Measurements from ENCODE around the gene GCN1. TPM values are rescaled to one million over a fixed set of nuclear protein-coding genes. Genes with fewer than 3 reads are reported as not detected.

Gene GCN1
- total RNA-seq, 2 experiments from 2014 or later, result 217 to 343 TPM

DNA sequence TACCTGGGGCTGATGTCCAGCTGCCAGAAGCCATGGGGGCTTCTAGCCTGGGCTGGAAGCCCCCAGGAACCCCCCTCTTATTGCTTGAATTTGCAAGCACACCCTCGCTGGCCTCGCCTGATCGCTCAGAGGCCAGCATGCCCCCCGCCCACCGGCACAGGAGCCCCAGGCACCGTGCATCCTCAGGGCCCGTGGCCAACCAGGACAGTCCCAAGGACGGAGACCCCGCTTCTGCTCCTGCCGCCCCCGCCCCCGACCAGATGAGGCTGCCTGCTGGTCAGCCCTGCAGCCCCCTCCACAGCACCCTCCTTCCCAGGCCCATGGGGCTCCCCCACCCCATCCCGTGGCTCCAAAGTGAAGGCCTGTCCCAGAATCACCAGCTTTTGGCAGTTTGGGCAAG lies 99.2 kb downstream of the GCN1 start:
- Histone ChIP-seq H2AFZ (ENCODE audit: low read length) (no peak overlapping the region), H3K4me3 (ENCODE audit: low read depth, low read length, poor library complexity, severe bottlenecking) (no peak overlapping the region), H3K36me3 (ENCODE audit: insufficient read depth, low read length) (peaks cover 83% of the 10 kb centered on the region), H3K9me3 (ENCODE audit: low read length) (no peaks in the 10 kb centered on the region), H3K27ac (ENCODE audit: low read depth, low read length, poor library complexity, severe bottlenecking) (no peak overlapping the region), H4K20me1 (ENCODE audit: insufficient read depth, low read length) (no peaks in the 10 kb centered on the region), H3K4me2 (ENCODE audit: low read length) (no peak overlapping the region), H3K9me2 (ENCODE audit: insufficient read depth, low read length) (no peaks in the 10 kb centered on the region), H3K79me2 (ENCODE audit: insufficient read depth, low read depth, low read length) (no peaks in the 10 kb centered on the region), H3K4me1 (ENCODE audit: insufficient read depth, low read length, poor library complexity, severe bottlenecking) (no peaks in the 10 kb centered on the region)
- CTCF ChIA-PET (ENCODE audit: unreplicated experiment), result no interaction called here
- TF ChIP-seq CTCF (conservative IDR thresholded peaks at IDR 0.05; ENCODE audit: low read length) (no peak), EZH2phosphoT487 (IDR thresholded peaks at IDR 0.05; ENCODE audit: borderline replicate concordance, low read depth, low read length) (no peak)
- BruUV-seq (replicated peaks), result no TSS peak
- POLR2A ChIA-PET, result interaction anchor here (0.5 kb wide), 1 partner anchor 72 kb away, joined by 4 read pairs; no protein-coding TSS in a partner anchor
- no peak for DNase-seq (ENCODE audit: low spot score)
- intact Hi-C loops (cut with micrococcal nuclease; ENCODE audit: unreplicated experiment), result no loop called here

- no peak overlapping the region for H3K4me2 ChIP-seq (ENCODE audit: low read length)
- no peaks in the 10 kb centered on the region for H3K9me3 ChIP-seq (ENCODE audit: low read length)
- BruUV-seq (replicated peaks), result no TSS peak
- H4K20me1 ChIP-seq (ENCODE audit: insufficient read depth, low read length), result no peaks in the 10 kb centered on the region
- no peak overlapping the region for H3K27ac ChIP-seq (ENCODE audit: low read depth, low read length, poor library complexity, severe bottlenecking)
- ChIA-PET POLR2A (no interaction called here), CTCF (ENCODE audit: unreplicated experiment) (no interaction called here)
- H3K9me2 ChIP-seq (ENCODE audit: insufficient read depth, low read length), result no peaks in the 10 kb centered on the region
- no peak for DNase-seq (ENCODE audit: low spot score)
- no peak overlapping the region for H2AFZ ChIP-seq (ENCODE audit: low read length)
- no peak overlapping the region for H3K4me3 ChIP-seq (ENCODE audit: low read depth, low read length, poor library complexity, severe bottlenecking)
- H3K4me1 ChIP-seq (ENCODE audit: insufficient read depth, low read length, poor library complexity, severe bottlenecking), result no peaks in the 10 kb centered on the region
- intact Hi-C loops (cut with micrococcal nuclease; ENCODE audit: unreplicated experiment), result no loop called here
- TF ChIP-seq CTCF (conservative IDR thresholded peaks at IDR 0.05; ENCODE audit: low read length) (no peak), EZH2phosphoT487 (IDR thresholded peaks at IDR 0.05; ENCODE audit: borderline replicate concordance, low read depth, low read length) (no peak)
- no peaks in the 10 kb centered on the region for H3K79me2 ChIP-seq (ENCODE audit: insufficient read depth, low read depth, low read length)
- peaks cover 82% of the 10 kb centered on the region for H3K36me3 ChIP-seq (ENCODE audit: insufficient read depth, low read length)
These were observed 100.0 kb downstream of the GCN1 start for GRCh38 chr12:120094485-120094884.

- no peaks in the 10 kb centered on the region for H4K20me1 ChIP-seq (ENCODE audit: insufficient read depth, low read length)
- BruUV-seq (replicated peaks), result no TSS peak
- H3K4me3 ChIP-seq (ENCODE audit: low read depth, low read length, poor library complexity, severe bottlenecking), result no peak overlapping the region
- TF ChIP-seq CTCF (conservative IDR thresholded peaks at IDR 0.05; ENCODE audit: low read length) (no peak), EZH2phosphoT487 (IDR thresholded peaks at IDR 0.05; ENCODE audit: borderline replicate concordance, low read depth, low read length) (no peak)
- intact Hi-C loops (cut with micrococcal nuclease; ENCODE audit: unreplicated experiment), result no loop called here
- DNase-seq (ENCODE audit: low spot score), result no peak
- ChIA-PET POLR2A (interaction anchor here (1.5 kb wide), 1 partner anchor 15 kb away, joined by 3 read pairs; no protein-coding TSS in a partner anchor), CTCF (ENCODE audit: unreplicated experiment) (no interaction called here)
- H3K79me2 ChIP-seq (ENCODE audit: insufficient read depth, low read depth, low read length), result no peaks in the 10 kb centered on the region
- no peaks in the 10 kb centered on the region for H3K9me2 ChIP-seq (ENCODE audit: insufficient read depth, low read length)
- no peak overlapping the region for H2AFZ ChIP-seq (ENCODE audit: low read length)
- no peak overlapping the region for H3K4me2 ChIP-seq (ENCODE audit: low read length)
- no peaks in the 10 kb centered on the region for H3K4me1 ChIP-seq (ENCODE audit: insufficient read depth, low read length, poor library complexity, severe bottlenecking)
- peaks cover 75% of the 10 kb centered on the region for H3K36me3 ChIP-seq (ENCODE audit: insufficient read depth, low read length)
- H3K27ac ChIP-seq (ENCODE audit: low read depth, low read length, poor library complexity, severe bottlenecking), result no peak overlapping the region
- H3K9me3 ChIP-seq (ENCODE audit: low read length), result no peaks in the 10 kb centered on the region
These were observed 100.7 kb downstream of the GCN1 start for GRCh38 chr12:120093592-120094355.

Data from OCI-LY7 (cell line).